Smooth muscle cell (in vitro differentiated cells): Measurements from ENCODE around the gene SP1. TPM values are rescaled to one million over a fixed set of nuclear protein-coding genes. Genes with fewer than 3 reads are reported as not detected.
"Not testable (repeated sequence)": the region's sequence is repeated elsewhere in the genome, so short reads cannot be mapped to it uniquely, and the experiment has no call there.

Experiments
- DNase-seq: peaks from one replicate; lab custom pipeline; 2025; ENCODE audit not compliant: unreplicated experiment; lab: John Stamatoyannopoulos, UW
- H2AFZ ChIP-seq: fragments of 200-600 bp; sonication (generic); 2 replicates; pipeline ENCODE4 v1.6.0; 2016; ENCODE audit warnings: antibody characterized with exemption, low read depth, mild to moderate bottlenecking
- H3F3A ChIP-seq: fragments of 200-600 bp; sonication (generic); 2 replicates; pipeline ENCODE4 v1.6.0; 2017; ENCODE audit warnings: antibody characterized with exemption, low read depth
- H3K27ac ChIP-seq: fragments of 200-600 bp; sonication (generic); 2 replicates; pipeline ENCODE4 v1.5.1; 2016; ENCODE audit warnings: low read depth, mild to moderate bottlenecking
- H3K27me3 ChIP-seq: fragments of 200-600 bp; sonication (generic); 2 replicates; pipeline ENCODE4 v1.6.1; 2016; ENCODE audit warnings: low read depth, mild to moderate bottlenecking
- H3K36me3 ChIP-seq: fragments of 200-600 bp; sonication (generic); 2 replicates; pipeline ENCODE4 v1.5.1; 2016; ENCODE audit warnings: low read depth
- H3K4me1 ChIP-seq: fragments of 200-600 bp; sonication (generic); 2 replicates; pipeline ENCODE4 v1.5.1; 2016; ENCODE audit warnings: low read depth
- H3K4me2 ChIP-seq: fragments of 200-600 bp; sonication (generic); 2 replicates; pipeline ENCODE4 v1.6.0; 2016; ENCODE audit warnings: mild to moderate bottlenecking
- H3K4me3 ChIP-seq: fragments of 200-600 bp; sonication (generic); 2 replicates; pipeline ENCODE4 v1.5.1; 2016; ENCODE audit warnings: mild to moderate bottlenecking
- H3K79me2 ChIP-seq: fragments of 200-600 bp; sonication (generic); 2 replicates; pipeline ENCODE4 v1.6.0; 2016; ENCODE audit warnings: low read depth, mild to moderate bottlenecking
- H3K9ac ChIP-seq: fragments of 200-600 bp; sonication (generic); 2 replicates; pipeline ENCODE4 v1.6.0; 2016; ENCODE audit warnings: low read depth
- H3K9me3 ChIP-seq: fragments of 200-600 bp; sonication (generic); replicated peaks from 2 replicates; pipeline ENCODE4 v1.5.1; 2016; ENCODE audit warnings: low read depth
- H4K20me1 ChIP-seq: fragments of 200-600 bp; sonication (generic); 2 replicates; pipeline ENCODE4 v1.6.0; 2016; ENCODE audit warnings: low read depth
- CTCF ChIP-seq: fragments of 200-600 bp; sonication (generic); IDR thresholded peaks from 2 replicates; pipeline ENCODE4 v1.5.1; 2017; ENCODE audit warnings: borderline replicate concordance, mild to moderate bottlenecking, antibody characterized with exemption; ENCODE audit not compliant: insufficient read depth, poor library complexity, severe bottlenecking
- whole genome bisulfite sequencing: methylation state at CpG from one replicate; pipeline ENCODE4 v1.1.7; 2016; ENCODE audit warnings: low lambda C conversion rate; 5-methylcytosine and 5-hydroxymethylcytosine counted together
- polyA plus RNA-seq: library from polyadenylated mRNA; unstranded; fragments of >200 nt; fragmentation: Nextera tagmentation; extraction: Ambion mirVana; gene quantifications from 2 replicates; pipeline ENCODE4 v1.2.1, GENCODE V29; 2016
- total RNA-seq: library from RNA; depleted of rRNA; stranded (reverse); fragments of >200 nt; gene quantifications from 2 replicates; pipeline ENCODE4 v1.2.3, GENCODE V29; 2014

Gene SP1
- total and polyA plus RNA-seq, 2 experiments from 2014 or later = 10.1 to 51.5 TPM

GRCh38 chr12:53428741-53429140 lies 48.8 kb downstream of the SP1 start:
- TF ChIP-seq CTCF = no peak
- no peaks in the 10 kb centered on the region for H3K79me2 ChIP-seq
- no peaks in the 10 kb centered on the region for H3K27me3 ChIP-seq
- DNase-seq = no peak
- H3K4me3 ChIP-seq = no peak overlapping the region
- H3F3A ChIP-seq = no peaks in the 10 kb centered on the region
- no peak overlapping the region for H3K9ac ChIP-seq
- H2AFZ ChIP-seq = no peak overlapping the region
- H3K27ac ChIP-seq = no peak overlapping the region
- no peak overlapping the region for H3K4me2 ChIP-seq
- 95% methylated on average over 7 of the region's 7 CpGs for WGBS
- peaks cover 5% of the 10 kb centered on the region for H3K4me1 ChIP-seq
- H3K36me3 ChIP-seq = no peaks in the 10 kb centered on the region
- H3K9me3 ChIP-seq = no peaks in the 10 kb centered on the region
- H4K20me1 ChIP-seq = no peaks in the 10 kb centered on the region

GRCh38 chr12:53430116-53430515 lies 50.1 kb downstream of the SP1 start:
- no peaks in the 10 kb centered on the region for H3K27me3 ChIP-seq
- no peak overlapping the region for H3K4me2 ChIP-seq
- H3K4me1 ChIP-seq = no peaks in the 10 kb centered on the region
- no peaks in the 10 kb centered on the region for H3K79me2 ChIP-seq
- H3K9me3 ChIP-seq = no peaks in the 10 kb centered on the region
- WGBS = 93% methylated on average over 5 of the region's 5 CpGs
- H3K9ac ChIP-seq = no peak overlapping the region
- no peak for DNase-seq
- TF ChIP-seq CTCF = no peak
- H4K20me1 ChIP-seq = no peaks in the 10 kb centered on the region
- H3K36me3 ChIP-seq = no peaks in the 10 kb centered on the region
- no peak overlapping the region for H3K27ac ChIP-seq
- no peak overlapping the region for H3K4me3 ChIP-seq
- H3F3A ChIP-seq = no peaks in the 10 kb centered on the region
- no peak overlapping the region for H2AFZ ChIP-seq

DNA sequence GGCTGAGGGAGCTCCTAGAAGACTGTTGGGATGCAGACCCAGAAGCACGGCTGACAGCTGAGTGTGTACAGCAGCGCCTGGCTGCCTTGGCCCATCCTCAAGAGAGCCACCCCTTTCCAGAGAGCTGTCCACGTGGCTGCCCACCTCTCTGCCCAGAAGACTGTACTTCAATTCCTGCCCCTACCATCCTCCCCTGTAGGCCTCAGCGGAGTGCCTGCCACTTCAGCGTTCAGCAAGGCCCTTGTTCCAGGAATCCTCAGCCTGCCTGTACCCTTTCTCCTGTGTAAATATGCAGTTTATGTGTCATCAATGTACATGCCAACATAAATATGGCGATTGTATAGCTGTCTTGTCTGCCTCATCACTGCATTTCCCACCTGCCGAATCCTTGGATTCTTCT lies 51.2 kb downstream of the SP1 start:
- Histone ChIP-seq H3K4me2 (no peak overlapping the region), H3K4me3 (no peak overlapping the region), H3K27me3 (no peaks in the 10 kb centered on the region), H3K27ac (no peak overlapping the region), H3F3A (no peaks in the 10 kb centered on the region), H3K4me1 (no peaks in the 10 kb centered on the region), H4K20me1 (no peaks in the 10 kb centered on the region), H3K9ac (no peak overlapping the region), H2AFZ (no peak overlapping the region), H3K79me2 (no peaks in the 10 kb centered on the region), H3K9me3 (no peaks in the 10 kb centered on the region), H3K36me3 (no peaks in the 10 kb centered on the region)
- 88% methylated on average over 7 of the region's 7 CpGs for WGBS
- TF ChIP-seq CTCF = no peak
- no peak for DNase-seq

GRCh38 chr12:53435326-53435725 lies 55.4 kb downstream of the SP1 start:
- not testable (repeated sequence) for H3K36me3 ChIP-seq, H3F3A ChIP-seq, H3K9me3 ChIP-seq, H3K27ac ChIP-seq, H3K4me1 ChIP-seq, H3K9ac ChIP-seq, H4K20me1 ChIP-seq, H3K4me3 ChIP-seq, H3K27me3 ChIP-seq, DNase-seq, H3K79me2 ChIP-seq, H3K4me2 ChIP-seq, H2AFZ ChIP-seq
- WGBS = 96% methylated on average over 9 of the region's 9 CpGs

DNA sequence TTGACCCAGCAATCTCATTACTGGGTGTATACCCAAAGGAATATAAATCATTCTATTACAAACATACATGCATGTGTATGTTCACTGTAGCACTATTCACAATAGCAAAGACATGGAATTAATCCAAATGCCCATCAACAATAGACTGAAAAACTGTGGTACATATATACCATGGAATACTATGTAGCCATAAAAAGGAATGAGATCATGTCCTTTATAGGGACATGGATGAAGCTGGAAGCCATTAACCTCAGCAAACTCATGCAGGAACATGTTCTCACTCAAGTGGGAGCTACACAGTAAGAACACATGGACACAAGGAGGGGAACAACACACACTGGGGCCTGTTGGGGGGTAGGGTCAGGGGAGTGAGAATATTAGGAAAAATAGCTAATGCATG lies 59.6 kb downstream of the SP1 start:
- peaks cover 14% of the 10 kb centered on the region for H3K79me2 ChIP-seq
- not testable (repeated sequence) for H4K20me1 ChIP-seq, H2AFZ ChIP-seq, H3K36me3 ChIP-seq, H3K4me2 ChIP-seq, DNase-seq, H3K4me1 ChIP-seq, H3F3A ChIP-seq, H3K9me3 ChIP-seq, H3K27ac ChIP-seq, H3K9ac ChIP-seq, H3K27me3 ChIP-seq, H3K4me3 ChIP-seq
